HG03460 (cell line): Measurements from ENCODE around the gene SLC6A7.
"Not testable (repeated sequence)": the region's sequence is repeated elsewhere in the genome, so short reads cannot be mapped to it uniquely, and the experiment has no call there.

Source experiments
- ATAC-seq: cut with Tn5 transposase; IDR thresholded peaks from one replicate; pipeline ENCODE4 v1.9.1; 2021; ENCODE audit not compliant: unreplicated experiment

Gene SLC6A7

GRCh38 chr5:150215979-150216944 is 26.4 kb downstream of the SLC6A7 start:
- ATAC-seq: no peak

- ATAC-seq: no peak
Measured at GRCh38 chr5:150217038-150217437, 27.2 kb downstream of the SLC6A7 start.

- ATAC-seq: peak; percentile 96
Measured at GRCh38 chr5:150217873-150218692, 28.2 kb downstream of the SLC6A7 start.

DNA sequence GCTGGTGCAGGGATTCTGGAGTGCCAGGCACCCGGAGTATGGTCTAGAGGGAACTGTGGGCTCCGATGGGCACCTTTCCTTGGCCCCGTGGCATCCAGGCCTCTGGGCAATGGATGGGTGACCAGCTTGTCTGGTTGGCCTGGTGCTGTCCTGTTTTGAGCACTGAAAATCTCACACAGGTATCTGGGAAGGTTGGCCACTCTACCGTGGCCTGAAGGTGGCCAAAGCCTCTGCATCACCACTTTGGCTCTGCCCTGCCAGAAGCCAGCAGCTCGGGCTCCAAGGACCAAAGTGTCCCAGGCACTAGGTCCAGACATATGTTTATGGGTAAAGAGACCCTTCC is 28.8 kb downstream of the SLC6A7 start:
- no peak for ATAC-seq

DNA sequence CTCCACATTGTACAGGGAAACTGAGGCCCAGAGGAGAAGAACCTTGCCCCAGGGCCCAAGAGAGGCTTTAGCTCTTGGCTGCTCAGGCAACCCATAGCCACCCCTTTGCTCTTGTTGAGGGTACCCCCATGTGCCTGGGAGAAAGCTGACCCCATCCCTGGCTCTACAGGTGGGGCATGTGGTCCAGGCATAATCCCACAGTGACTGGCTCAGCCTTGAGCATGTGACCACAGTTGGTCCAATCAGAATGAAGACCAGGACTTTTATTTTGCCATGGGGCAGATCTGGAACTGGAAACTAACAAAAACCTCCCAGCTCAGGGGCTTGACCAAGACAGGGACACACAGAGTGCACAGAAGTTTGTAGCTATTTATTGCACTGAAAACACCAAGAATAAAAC is 29.3 kb downstream of the SLC6A7 start:
- no peak for ATAC-seq

DNA sequence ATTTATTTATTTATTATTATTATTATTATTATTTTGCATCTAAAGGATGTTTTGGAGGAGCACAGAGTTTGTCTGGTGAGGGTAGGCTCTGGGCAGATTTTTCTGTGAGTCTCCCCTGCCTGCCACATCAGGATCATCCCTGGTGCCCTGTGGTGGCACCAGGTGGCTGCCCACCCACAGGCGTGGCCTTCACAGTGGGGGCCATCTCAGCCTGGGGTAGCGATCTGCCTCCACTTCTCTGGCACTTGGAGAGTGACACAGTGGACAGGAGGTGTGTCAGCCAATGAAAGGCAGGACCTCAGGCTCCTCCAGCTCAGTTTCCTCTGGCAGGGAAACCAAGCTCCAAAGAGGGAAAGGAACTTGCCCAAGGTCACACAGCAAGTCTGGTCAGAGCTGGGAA is 30.0 kb downstream of the SLC6A7 start:
- ATAC-seq: no peak

- no peak for ATAC-seq
Measured at GRCh38 chr5:150221471-150221870, 31.6 kb downstream of the SLC6A7 start.

GRCh38 chr5:150222906-150223305 is 33.0 kb downstream of the SLC6A7 start:
- ATAC-seq: no peak

GRCh38 chr5:150223474-150223873 is 33.6 kb downstream of the SLC6A7 start:
- ATAC-seq: no peak

GRCh38 chr5:150224483-150225027 is 34.7 kb downstream of the SLC6A7 start:
- ATAC-seq: no peak

GRCh38 chr5:150227036-150227435 is 37.2 kb downstream of the SLC6A7 start:
- no peak for ATAC-seq

DNA sequence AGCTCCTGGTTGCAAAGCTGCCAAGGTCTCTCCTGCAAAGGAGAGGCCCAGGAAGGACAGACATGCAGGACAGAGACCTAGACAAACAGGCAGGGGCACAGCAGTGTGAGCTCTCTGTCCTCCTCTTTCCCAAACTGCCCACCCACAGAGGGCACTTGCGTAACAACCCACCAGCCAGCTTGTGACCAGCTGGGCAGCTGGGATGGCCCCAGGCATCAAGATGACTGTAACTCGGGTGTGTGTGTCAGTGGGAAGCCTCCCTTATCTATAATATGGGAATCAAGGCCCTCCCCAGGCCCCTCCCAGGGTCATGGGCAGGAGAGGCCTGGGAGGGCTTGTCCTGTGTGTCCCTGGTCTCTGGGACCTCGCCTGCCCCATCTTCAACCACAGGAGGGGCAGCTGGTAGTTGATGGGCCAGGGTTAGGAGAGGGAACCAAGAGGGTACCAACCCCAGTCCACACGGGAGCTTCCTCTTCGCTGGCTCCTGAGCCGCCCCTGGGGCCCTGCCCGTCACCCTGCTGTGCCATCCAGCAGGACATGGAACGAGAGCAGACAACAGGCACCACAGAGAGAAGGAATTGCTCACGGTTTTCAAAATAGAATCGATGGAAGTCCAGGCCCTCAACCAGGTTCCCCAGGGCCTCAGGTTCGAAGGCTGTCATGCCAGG is 37.9 kb downstream of the SLC6A7 start:
- ATAC-seq: no peak

GRCh38 chr5:150229571-150229970 is 39.7 kb downstream of the SLC6A7 start:
- ATAC-seq: no peak

DNA sequence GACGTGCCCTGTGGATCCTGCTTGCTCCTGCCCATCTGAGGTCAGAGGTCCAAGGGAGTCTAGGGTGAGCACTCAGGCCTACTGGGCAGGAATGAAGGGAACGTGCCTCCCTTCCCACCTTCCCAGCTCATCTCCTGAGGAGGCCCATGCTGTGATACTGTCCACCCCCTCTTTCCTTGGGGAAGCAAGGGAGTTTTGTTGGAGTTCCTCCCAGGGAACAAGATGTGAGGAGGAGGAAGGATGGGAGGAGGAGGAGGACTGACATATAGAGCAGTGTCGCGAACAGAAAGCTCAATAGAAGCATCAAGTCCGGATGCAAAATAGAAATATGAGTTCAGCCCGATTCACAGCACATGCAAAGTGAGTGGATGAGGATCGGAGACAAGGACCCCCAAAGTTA is 41.0 kb downstream of the SLC6A7 start:
- ATAC-seq: no peak

- not testable (repeated sequence) for ATAC-seq
Measured at GRCh38 chr5:150233706-150234105, 43.8 kb downstream of the SLC6A7 start.

- ATAC-seq: no peak
Measured at GRCh38 chr5:150234576-150235499, 45.0 kb downstream of the SLC6A7 start.

- no peak for ATAC-seq
Measured at GRCh38 chr5:150235500-150235854, 45.6 kb downstream of the SLC6A7 start.

DNA sequence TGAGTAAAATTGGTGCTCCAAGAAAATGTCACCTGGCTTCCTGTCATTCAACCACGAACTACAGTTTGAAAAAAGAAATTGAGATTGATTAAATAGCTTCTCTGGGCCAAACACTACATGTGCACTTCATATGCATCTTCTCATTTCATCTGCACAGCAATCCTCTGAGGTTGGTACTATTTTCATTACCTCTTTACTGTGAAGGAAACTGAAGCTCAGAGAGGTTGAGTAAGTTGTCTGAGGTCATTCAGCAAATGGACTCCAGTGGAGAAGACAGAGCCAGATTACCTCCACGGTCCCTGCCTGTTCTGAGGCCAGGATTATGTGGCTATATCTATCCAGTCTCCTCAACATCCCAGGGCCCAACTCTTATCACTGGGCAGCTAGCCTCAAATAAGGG is 46.5 kb downstream of the SLC6A7 start:
- no peak for ATAC-seq

- ATAC-seq: no peak
Measured at GRCh38 chr5:150236981-150237754, 47.3 kb downstream of the SLC6A7 start.
